Left renal pelvis (tissue), 4 donors: Measurements from ENCODE around the gene VPS11. TPM values are rescaled to one million over a fixed set of nuclear protein-coding genes. Genes with fewer than 3 reads are reported as not detected.
"Not testable (repeated sequence)": the region's sequence is repeated elsewhere in the genome, so short reads cannot be mapped to it uniquely, and the experiment has no call there.

Source experiments
- DNase-seq, 4 donors: peaks; one replicate each; pipeline ENCODE4 v3.0.0-alpha.2; 2013; ENCODE audit warnings: low read depth in 4 of 4, low spot score in 3 of 4
- polyA plus RNA-seq, 4 donors: library from polyadenylated mRNA; unstranded; fragments of 120-200 nt; gene quantifications; one replicate each; pipeline ENCODE4 v1.2.1, GENCODE V29; 2013; ENCODE audit not compliant: insufficient read length in 4 of 4

The VPS11 gene
- polyA plus RNA-seq, 4 donors = 45.9 to 67.0 (median 52.1) TPM

DNA sequence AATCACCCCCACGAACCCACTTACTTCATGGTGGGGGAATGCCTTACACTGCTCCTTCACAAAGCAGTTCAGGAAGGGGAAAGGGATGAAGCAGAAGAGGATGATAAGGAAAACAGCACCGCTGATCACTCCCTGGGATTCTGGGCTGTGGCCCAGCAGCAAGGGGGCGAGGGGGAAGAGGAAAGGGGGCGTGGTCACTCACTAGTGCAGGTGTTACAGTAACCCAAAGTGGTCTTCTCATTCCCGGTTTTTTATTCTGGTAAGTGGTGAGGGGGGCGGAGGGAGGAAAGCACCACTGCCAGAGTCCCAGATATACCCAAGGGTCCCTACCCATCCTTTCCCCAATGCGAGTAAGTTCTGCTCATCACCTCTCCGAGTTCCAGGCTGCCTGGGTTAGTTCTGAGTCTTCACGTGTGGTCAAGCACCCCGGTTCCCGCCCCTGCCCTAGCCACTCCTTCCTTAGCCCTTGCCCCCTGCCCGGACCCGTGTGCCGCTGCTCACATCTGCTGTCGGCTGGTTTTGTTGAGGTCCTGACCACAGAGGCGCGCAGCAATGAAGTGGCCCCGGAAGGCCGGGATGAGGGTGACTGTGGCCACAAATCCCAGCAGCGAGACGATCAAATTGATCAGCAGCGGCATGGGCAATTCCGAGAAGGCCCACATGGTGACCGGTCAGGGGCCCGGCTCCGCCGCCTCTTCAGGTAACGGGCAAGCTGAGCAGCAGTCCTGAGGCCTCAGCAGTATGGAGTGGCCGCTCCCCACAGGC lies 33.6 kb downstream of the VPS11 start:
- DNase-seq = no peak

DNA sequence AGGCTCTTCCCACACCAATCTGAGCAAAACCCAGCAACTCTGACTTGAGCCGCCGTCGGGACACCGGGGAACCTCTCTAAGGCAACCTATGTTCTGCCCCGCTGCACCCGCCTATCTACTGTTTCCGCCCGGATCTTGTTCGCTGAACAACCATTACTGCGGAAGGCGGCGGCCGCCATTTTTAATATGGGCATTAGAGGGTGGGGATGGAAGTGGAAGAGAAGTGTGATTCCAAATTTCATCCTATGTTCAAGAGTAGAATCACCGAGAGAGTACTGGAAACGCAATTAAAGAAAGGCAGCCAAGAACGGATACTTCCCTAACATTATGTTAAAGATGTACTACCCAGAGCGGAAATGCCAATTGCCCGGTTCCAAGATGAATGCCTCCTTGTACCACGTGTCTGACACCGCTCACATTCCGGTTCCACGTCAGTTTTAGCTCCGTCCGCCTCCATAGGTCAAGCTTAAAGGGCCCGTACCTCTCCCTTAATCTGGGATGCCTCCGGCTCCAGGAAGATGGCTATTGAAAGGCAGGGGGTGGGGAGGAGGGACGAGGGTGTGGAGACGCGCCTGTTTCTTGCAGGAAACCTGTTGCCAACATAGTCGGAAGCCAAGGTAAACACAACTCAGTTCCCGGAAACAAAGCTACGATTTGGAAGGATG lies 34.3 kb downstream of the VPS11 start, which contains the start of gene DPAGT1:
Gene DPAGT1 (minus strand): TSS at position 95 of the 665 bp plus-strand sequence. CDS start 198 bp downstream, outside the sequence.
- peak; percentile 88 to 93 (median 92) for DNase-seq

DNA sequence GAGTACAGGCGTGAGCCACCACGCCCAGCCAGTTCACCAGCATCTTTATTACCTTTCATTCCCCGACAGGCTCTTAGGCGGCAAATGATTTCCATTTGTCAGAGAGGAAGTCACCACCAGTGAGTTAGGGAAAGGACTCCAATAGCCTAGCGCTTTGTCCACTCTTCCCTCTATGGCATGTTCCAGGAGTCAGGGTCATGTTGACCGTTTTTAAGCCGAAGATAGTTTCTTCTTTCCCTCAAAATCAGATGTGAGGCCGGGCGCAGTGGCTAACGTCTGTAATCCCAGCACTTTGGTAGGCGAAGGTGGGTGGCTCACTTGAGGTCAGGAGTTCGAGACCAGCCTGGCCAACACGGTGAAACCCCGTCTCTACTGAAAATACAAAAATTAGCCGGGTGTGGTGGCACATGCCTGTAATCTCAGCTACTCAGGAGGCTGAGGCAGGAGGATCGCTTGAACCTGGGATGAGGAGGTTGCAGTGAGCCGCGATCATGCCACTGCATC lies 35.6 kb downstream of the VPS11 start:
- DNase-seq = not testable (repeated sequence)

DNA sequence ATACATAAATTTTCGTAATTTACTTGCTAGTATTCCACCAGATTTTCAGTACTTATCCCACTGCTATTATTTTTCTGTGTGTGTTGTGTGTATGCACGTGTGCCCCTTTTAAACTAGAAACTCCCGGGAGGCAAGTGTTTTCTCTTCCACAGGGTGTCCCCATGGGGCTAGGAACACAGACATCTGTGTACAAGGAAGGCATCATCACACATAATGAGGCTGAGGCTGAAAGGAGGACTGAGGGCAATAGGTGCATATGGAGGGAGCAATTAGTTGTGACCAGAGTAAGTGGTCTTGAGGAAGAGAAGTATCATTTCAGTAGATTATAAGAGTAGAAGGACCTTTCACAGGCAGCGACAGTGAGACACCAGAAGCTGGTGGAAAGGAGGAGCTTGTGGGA lies 36.2 kb downstream of the VPS11 start:
- no peak for DNase-seq

DNA sequence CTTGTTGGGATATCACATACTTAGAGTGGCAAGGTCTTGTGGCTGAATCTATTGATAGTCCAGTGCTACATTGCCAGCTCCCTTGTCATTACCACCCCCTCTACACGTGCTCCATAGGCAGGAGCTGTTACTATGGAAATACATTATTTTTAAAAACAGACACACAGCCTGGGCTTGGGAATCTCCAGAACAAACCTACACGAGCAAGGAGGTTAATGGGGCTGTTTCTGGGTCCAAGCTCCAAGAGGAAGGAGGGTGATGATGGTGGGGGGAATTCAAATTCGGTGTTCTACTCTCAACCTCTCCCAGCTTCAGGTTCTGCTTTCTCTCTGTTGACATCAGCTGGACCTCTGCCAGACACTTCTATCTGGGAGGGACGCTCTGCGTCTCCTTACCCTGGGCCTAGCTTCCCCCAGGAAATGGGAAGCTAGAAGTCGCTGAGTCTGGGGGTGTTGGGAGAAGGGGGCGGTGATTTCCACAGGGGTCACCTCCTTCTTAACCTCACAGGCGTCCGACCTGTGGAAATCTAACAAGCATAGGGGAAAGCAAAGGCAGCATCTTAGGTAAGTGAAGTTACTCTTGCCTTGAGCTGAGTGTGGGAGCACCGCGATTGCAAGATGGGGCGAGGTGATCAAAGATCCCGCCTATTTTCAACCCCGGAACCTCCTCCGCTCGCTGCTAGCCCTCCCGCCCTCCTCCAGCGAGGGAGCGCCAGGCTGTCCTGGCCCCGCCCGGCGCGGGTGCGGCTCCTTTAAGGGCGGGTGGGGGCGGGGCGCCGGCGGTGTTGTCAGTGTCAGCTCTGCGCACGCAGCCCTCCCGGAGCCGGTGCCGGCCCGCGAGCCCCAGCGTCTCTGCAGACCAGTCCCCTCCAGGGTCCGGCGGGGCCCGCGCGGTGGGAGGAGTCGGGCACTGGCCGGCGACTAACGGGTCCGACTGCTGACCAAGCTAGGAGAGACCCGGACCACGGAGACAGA lies 39.2 kb downstream of the VPS11 start, which contains the start of gene C2CD2L:
Gene C2CD2L (plus strand): TSS at position 781 of the 974 bp plus-strand sequence. CDS start 398 bp downstream, outside the sequence.
- DNase-seq = peak in 2 of 4 donors; percentile 66 to 75

DNA sequence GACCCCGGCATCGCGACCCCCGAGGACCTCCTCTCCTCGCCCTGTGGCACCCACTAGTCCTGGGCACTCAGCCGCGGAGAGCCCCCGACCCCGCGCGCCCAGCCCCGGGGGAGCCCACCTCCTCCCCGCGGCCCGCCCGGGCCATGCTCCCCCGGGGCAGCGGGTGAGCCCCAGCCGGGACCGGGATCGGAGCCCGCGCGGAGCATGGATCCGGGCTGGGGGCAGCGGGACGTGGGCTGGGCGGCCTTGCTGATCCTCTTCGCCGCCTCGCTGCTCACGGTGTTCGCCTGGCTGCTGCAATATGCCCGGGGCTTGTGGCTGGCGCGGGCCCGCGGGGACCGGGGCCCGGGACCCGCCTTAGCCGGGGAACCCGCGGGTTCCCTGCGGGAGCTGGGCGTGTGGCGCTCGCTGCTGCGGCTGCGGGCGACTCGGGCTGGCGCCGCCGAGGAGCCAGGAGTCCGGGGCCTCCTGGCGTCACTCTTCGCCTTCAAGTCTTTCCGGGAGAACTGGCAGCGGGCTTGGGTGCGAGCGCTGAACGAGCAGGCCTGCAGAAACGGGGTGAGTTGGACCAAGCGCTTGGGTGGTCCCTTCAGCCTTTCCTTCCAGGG lies 40.0 kb downstream of the VPS11 start:
- no peak for DNase-seq

DNA sequence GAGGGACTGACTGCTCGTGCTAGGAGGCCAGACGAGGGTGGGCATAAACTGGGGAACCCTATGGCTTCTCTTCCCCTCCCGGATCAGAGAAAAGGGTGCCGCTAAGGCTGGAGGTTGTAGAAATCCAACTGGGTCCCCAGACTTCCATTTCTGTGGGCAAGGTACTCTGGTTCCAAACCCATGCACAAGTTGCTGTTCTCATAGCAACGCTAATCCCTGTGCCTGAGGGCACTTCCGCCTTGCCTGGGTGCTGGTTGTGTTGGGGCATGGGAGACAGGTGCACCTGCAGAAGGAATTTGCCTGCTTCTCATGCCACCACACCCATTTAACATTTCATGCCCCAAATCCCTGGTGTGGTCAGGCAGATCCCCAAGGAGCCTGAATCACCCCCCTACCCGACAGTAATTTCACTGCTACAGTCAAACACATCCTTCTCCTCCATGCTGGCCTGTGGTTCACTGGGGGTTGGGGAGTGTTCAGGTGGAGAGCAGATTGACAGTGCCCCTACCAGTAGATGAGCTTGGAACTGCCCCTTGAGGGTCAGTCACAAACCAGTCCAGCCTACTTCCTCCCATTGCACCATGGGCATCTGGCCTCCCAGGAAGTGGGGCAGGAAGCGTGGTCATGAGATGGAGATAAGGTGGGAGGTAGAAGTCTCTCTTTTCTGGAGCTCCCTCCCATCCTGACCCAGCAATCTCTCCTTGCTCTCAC lies 40.7 kb downstream of the VPS11 start:
- DNase-seq = no peak

DNA sequence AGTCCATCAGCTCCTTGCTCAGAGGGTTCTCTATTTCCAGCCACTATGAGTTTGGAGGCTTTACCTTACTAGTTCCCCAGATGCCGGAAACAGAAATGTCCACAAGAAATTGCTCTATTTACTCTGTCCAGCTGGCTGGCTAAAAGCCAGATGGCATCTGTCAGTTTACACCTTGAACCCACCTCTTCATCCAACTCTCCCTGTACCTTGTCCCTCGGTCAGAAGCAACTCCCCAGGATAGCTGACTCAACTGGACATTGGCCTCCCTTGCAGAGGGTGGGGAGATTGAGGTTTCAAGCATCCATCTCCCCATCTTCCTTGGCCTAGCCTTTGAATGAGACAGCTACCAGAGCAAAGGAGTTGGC lies 41.2 kb downstream of the VPS11 start:
- no peak for DNase-seq

DNA sequence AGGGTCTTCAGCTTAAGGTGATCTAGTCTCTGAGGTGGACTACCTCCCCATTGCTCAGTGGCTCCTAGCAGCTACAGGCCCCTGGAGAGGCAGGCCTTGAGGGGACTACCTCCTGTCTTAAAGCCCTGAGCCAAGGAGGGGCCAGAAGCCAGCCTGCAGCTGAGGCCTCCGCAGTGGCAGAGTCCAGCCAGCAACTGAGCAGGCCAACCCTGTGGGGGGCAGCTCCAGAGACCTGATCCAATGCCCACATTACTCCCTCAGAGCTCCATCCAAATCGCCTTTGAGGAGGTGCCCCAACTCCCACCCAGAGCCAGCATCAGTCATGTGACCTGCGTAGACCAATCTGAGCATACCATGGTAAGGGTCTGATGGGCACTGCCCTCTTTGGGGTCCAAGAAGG lies 42.2 kb downstream of the VPS11 start:
- DNase-seq = no peak

DNA sequence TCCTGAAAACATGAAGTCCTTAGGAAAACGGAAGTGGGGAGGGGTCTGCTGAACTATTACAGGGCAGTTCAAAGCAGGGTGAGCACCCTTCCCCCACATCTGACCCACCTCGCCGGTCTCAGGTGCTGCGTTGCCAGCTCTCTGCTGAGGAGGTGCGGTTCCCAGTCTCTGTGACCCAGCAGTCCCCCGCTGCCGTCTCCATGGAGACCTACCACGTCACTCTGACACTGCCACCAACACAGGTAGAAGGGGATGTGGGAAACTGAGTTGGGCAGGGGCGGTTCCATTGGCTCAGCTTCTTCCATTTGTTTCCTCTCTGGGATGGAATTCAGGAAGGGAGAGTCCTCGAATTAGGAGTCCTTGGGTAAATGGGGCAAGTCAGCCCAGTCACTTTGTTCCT lies 42.8 kb downstream of the VPS11 start:
- DNase-seq = no peak

DNA sequence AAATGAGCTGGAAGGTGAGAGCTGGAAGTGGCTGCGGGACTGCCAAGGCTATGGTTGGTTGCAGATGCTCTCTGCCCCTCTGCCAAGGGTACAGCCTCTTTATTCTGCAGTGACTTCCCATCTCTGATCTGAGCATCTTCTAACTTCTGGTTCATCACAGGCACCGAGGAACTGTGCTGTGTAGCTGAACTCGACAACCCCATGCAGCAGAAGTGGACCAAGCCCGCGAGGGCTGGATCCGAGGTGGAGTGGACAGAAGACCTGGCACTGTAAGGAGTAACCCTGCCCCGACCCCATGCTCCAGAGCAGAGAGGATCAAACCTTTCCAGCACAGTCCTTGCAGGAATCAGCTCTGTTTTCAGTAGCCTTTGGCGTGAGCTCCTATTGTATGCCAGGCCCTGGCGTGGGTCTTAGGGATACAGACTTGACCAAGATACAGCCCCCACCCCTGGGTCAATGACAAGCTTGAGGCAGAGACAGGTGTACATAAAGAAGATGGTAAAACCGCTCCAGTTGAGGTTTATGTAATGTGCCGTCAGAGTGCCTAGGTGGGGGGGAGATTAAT lies 43.8 kb downstream of the VPS11 start:
- no peak for DNase-seq

DNA sequence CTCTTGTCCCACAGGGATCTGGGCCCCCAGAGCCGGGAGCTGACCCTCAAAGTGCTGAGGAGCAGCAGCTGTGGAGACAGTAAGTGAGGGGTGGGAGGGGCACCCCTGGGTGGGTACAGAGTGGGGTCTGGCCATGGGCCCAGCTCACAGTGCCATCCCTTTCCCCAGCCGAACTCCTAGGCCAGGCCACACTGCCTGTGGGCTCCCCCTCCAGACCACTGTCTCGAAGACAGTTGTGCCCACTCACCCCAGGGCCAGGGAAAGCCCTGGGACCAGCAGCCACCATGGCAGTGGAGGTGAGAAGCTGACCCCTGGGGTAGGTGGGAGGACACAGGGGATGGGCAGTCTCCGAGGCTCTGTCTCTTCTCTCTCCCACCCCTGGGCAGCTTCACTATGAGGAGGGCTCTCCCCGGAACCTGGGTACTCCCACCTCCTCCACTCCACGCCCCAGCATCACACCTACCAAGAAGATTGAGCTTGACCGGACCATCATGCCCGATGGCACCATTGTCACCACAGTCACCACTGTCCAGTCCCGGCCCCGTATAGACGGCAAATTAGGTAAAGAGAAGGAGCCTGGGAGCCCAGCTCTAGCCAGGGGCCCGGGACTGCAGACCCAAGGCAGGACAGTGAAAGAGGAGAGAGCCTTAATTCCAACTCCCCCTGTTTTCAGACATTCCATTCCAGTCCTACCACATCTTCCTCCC lies 44.8 kb downstream of the VPS11 start:
- DNase-seq = no peak

DNA sequence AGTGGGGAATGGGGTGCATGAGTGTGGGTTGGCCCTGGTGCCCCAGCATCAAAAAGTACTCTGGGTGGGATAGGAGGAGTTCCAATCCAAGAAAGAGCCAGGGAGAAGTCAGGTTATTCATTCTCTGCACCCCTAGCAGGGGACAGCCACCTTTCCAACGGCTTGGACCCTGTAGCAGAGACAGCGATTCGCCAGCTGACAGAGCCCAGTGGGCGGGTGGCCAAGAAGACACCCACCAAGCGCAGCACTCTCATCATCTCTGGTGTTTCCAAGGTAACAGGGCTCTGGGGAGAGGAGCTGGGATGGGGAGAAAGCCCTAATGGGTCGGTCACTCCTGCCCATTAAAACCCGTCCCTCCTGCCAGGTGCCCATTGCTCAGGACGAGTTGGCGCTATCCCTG lies 46.1 kb downstream of the VPS11 start:
- DNase-seq = no peak

DNA sequence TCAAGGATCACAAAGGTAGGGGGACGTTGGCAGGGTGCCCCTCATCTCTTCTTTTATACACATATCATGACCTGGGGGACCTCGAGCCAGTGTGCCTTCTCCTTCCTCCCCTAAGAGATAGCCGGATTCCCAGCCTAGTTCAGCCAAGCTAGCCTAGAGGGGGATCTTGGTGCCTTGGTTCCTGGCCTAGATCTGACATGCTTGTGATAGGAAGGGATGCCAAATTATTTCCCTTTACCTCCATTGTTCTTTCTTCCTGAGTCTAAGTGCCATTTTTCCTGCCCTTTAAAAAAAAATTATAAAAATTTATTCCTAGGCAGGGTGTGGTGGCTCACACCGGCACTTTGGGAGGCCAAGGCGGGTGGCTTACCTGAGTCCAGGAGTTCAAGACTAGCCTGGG lies 46.7 kb downstream of the VPS11 start:
- no peak for DNase-seq

DNA sequence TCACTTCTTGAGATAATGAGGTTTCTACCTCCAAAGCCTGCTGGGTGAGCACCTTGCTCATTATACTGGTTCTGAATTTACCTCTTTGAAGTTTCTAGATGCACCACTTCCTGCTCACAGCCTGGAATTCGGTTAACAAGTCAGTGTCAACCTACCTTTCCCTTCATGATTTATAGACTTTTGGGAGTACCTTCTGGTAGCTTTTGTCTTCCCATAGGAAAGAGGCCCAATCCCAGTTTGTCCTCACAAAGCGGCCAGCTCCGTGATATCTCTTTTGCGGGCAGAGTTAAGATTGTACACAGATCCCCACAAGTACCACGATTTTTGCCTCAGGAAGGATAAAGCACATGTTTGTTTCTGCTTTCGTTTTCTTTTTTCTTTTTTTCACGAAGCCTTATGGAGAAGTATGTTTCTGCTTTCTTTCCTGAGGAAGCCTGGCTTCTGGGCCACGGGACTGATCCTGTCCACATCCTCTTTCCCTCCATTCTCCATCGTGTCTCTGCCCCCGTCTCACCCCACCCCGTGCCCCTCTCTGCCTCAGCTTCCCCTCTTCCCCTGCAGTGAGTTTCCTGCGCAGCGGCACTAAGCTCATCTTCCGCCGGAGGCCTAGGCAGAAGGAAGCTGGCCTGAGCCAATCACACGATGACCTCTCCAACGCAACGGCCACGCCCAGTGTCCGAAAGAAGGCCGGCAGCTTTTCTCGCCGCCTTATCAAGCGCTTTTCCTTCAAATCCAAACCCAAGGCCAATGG lies 48.0 kb downstream of the VPS11 start:
- no peak for DNase-seq

DNA sequence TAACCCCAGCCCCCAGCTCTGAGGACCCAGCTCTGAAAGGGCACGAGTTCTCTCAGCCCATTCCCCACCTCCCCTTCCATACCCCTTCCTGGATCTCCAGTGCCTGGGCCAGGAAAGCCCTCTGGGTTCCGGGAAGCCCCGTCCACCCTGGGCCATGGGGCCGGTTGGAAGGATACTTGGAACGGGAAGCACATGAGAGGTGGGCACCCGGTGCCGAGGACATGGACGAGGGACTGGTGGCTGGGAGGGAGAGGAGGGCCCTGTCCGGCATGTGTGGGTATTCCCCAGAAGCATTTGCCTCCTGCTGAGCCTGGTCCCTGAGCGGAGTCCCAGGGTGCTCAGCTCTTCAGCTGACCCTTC lies 48.6 kb downstream of the VPS11 start:
- no peak for DNase-seq

DNA sequence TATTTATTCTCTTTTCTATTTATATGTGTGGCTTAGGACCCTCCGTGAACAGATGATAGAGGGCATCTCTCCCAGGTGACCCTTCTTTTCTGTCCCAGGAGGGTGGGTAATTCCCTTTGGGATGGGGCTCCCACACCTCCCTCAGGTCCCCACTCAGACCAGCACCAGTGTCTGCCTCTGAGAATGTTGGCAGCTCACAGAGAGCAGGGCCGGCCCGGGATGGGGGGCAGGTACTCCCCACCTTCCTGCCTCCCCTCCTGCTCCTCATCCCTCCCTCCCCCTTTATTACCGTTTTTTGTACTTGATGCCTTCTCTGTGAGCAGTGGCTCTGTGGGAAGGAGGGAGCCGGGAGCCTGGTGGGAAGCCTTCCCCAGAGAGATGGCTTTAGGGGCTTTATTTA lies 49.0 kb downstream of the VPS11 start:
- DNase-seq = no peak
